Tibial artery (tissue), 4 donors: ENCODE measurements around the gene SLIT3.

Source experiments
- DNase-seq, 2 donors: peaks; one replicate each; pipeline ENCODE4 v3.0.0-alpha.2; 2019
- H3K27ac ChIP-seq, 2 donors: fragments of 200-600 bp; sonication (generic) in 1 of 2; 1 replicate in 1 of 2; 2 replicates in 1 of 2; pipeline ENCODE4 v1.5.1; 2018 to 2019; ENCODE audit warnings: mild to moderate bottlenecking in 1 of 2
- H3K27me3 ChIP-seq, 2 donors: fragments of 200-600 bp; sonication (generic) in 1 of 2; one replicate each; pipeline versions ENCODE4 v1.5.1 to v1.6.0; 2016 to 2019
- H3K36me3 ChIP-seq, 3 donors: fragments of 200-600 bp; sonication (generic) in 2 of 3; one replicate each; pipeline ENCODE4 v1.5.1; 2016 to 2019; ENCODE audit warnings: mild to moderate bottlenecking in 2 of 3
- H3K4me1 ChIP-seq, 4 donors: fragments of 200-600 bp; sonication (generic) in 2 of 4; 1 replicate in 3 of 4; 2 replicates in 1 of 4; pipeline ENCODE4 v1.5.1; 2016 to 2019
- H3K4me3 ChIP-seq, 2 donors: fragments of 200-600 bp; sonication (generic) in 1 of 2; 1 replicate in 1 of 2; 2 replicates in 1 of 2; pipeline ENCODE4 v1.5.1; 2018 to 2019; ENCODE audit warnings: mild to moderate bottlenecking in 2 of 2
- H3K9me3 ChIP-seq, 3 donors: fragments of 200-600 bp; sonication (generic) in 1 of 3; one replicate each; pipeline ENCODE4 v1.5.1; 2016 to 2019
- intact Hi-C: fragments of 100-400 bp; cut with DNase I; formaldehyde crosslinking; loops from one replicate; pipeline ENCODE4 v1.15.0; 2023; ENCODE audit warnings: low total_unique reads
- TF ChIP-seq, protein P1 (sequence below), 2 experiments: fragments of 200-600 bp in 1 of 2; fragments of 450-650 bp in 1 of 2; IDR thresholded peaks; one replicate each; pipeline ENCODE4 v1.5.1; 2017 to 2019; ENCODE audit warnings: antibody characterized with exemption in 2 of 2, mild to moderate bottlenecking in 1 of 2, moderate library complexity in 1 of 2

The SLIT3 gene

DNA sequence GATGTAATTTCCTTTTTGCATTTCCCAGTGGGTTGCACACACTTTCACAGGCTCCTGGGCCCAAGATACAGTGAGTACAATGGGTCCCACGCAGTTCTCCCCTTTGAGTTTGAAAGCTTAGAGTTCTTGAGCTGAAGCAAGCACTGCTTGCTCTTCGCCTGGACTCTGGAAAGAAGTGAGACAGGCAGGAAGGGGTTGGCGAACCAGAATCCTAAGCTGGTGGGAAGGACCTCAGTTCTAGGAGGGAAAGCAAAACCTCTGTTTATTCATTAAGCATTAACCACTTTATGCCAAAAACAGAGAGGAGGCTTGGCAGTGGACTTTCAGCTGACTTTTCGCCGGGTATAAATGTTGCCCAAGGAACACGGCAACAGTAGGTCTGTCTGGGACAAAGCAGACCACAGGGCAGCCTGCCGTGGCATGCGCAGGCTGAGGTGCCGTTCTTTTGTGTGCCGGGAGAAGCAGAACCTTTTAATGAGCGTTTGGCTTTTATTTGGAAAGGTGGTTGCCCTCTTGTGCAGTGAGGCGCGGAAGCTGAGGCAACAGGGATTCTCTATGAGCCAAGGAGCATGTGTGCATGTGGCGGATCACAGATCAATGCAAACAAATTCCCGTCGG, 481.8 kb downstream of the SLIT3 start:
- Histone ChIP-seq H3K27me3 (no peaks in the 10 kb centered on the region), H3K9me3 (no peaks in the 10 kb centered on the region), H3K36me3 (peaks cover 8 to 23% (median 23%) of the 10 kb centered on the region in 3 donors), H3K4me1 (peaks cover 0 to 28% (median 9%) of the 10 kb centered on the region in 4 donors), H3K4me3 (no peak overlapping the region), H3K27ac (no peak overlapping the region)
- intact Hi-C loops: no loop called here
- DNase-seq: no peak
- TF ChIP-seq, protein P1, sequence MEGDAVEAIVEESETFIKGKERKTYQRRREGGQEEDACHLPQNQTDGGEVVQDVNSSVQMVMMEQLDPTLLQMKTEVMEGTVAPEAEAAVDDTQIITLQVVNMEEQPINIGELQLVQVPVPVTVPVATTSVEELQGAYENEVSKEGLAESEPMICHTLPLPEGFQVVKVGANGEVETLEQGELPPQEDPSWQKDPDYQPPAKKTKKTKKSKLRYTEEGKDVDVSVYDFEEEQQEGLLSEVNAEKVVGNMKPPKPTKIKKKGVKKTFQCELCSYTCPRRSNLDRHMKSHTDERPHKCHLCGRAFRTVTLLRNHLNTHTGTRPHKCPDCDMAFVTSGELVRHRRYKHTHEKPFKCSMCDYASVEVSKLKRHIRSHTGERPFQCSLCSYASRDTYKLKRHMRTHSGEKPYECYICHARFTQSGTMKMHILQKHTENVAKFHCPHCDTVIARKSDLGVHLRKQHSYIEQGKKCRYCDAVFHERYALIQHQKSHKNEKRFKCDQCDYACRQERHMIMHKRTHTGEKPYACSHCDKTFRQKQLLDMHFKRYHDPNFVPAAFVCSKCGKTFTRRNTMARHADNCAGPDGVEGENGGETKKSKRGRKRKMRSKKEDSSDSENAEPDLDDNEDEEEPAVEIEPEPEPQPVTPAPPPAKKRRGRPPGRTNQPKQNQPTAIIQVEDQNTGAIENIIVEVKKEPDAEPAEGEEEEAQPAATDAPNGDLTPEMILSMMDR (IDR thresholded peaks at IDR 0.05): no peak

DNA sequence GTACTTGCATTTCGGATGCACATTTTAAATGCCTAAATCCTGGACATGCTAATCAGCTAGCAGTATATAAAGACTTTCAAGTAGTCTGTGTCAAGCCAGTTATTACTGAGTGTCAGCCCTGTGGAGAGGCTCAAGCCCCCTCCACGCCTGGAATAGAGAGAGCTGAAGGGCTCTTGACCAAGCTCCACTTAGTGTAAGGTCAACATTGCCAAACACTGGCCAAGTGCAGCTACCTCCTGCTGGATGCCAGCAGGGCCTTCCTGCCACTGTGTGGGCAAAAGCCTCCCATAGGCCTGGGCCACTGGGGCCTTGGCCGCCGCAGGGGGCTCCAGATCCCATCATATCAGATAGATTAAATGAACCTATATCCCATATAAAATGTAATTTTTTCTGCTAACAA, 482.4 kb downstream of the SLIT3 start:
- Histone ChIP-seq H3K27ac (no peak overlapping the region), H3K27me3 (no peaks in the 10 kb centered on the region), H3K4me3 (no peak overlapping the region), H3K4me1 (peaks cover 0 to 28% (median 9%) of the 10 kb centered on the region in 4 donors), H3K9me3 (no peaks in the 10 kb centered on the region), H3K36me3 (peaks cover 8 to 25% (median 23%) of the 10 kb centered on the region in 3 donors)
- intact Hi-C loops: no loop called here
- TF ChIP-seq, protein P1 (IDR thresholded peaks at IDR 0.05): no peak
- no peak for DNase-seq

DNA sequence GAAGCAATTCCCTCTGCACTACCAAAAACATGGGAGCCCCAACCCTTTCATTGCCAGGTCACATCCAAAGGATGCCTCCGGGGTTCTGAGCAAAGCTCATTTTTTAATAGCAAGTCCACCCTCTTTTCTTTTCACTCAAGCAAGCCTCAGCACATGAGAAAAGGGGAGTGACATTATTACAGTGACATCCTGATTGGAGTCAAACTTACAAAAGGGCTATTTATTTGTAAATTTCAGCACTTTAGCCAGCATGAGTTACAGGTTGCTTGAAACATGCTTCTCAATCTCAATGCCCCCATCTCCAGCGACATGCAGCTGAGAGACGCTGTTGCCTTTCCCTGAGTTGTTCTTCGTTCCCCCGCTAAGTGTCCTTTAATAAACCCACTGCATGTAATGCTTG, 483.3 kb downstream of the SLIT3 start:
- intact Hi-C loops: no loop called here
- Histone ChIP-seq H3K4me3 (no peak overlapping the region), H3K4me1 (peaks cover 0 to 19% (median 7%) of the 10 kb centered on the region in 4 donors), H3K27me3 (no peaks in the 10 kb centered on the region), H3K36me3 (peaks cover 8 to 26% (median 25%) of the 10 kb centered on the region in 3 donors), H3K9me3 (no peaks in the 10 kb centered on the region), H3K27ac (no peak overlapping the region)
- TF ChIP-seq, protein P1 (IDR thresholded peaks at IDR 0.05): no peak
- no peak for DNase-seq

DNA sequence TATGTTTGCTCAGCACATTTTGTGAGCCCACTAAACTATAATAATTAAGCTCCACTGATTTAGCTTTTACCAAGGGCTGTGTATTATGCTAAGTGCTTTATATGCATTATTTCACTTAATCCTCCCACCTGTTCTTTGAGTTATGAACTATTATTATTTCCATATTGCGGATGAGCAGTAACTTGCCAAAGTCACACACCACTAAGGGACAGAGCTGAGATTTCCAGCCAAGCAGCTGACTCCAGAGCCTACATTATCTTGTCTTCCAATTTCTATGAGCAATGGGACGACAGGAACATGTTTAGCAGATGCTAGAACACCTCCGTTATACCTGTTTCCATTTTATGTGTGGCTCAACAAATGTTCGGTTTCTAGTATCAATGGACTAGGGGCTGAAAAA, 484.3 kb downstream of the SLIT3 start:
- Histone ChIP-seq H3K9me3 (no peaks in the 10 kb centered on the region), H3K4me3 (no peak overlapping the region), H3K27me3 (no peaks in the 10 kb centered on the region), H3K36me3 (peaks cover 8 to 33% (median 25%) of the 10 kb centered on the region in 3 donors), H3K27ac (no peak overlapping the region), H3K4me1 (peaks cover 0 to 10% (median under 1%) of the 10 kb centered on the region in 4 donors)
- TF ChIP-seq, protein P1 (IDR thresholded peaks at IDR 0.05): no peak
- intact Hi-C loops: no loop called here
- no peak for DNase-seq

DNA sequence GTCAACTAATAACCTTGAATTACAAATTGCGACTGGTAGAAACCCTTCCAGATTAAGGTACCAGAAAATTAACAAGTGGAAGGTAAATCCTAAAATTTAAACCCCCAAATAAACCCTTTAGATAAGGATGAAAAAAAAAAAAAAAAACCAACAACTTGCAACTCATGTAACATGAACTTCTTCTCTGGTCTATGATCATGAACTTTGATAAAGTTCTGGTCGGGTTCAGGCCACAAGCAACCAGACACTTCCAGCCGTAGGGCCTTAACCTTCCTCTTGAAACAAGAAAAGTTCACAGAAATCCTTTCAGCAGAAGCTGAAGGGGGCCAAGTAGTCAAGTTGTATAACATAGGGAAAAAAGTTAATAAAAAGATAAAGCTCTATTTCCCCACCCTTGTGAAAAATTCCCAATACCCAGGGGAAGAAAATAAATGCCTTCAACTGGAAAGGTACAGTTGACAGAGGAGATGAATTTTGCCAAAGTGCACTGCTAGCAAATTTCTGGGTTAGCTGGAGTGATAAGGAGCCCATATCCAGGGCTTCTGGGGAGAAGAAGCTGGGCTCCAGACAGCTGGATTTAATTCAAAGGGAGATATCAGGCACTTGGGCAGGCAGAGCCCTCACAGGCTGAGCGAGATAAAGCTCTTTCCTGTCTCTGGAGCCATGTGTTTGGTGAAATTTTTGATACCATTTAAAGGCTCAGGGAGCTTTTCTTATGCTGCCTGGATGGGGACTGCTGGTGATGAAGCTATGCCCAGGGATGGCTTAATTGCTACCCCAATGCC, 487.6 kb downstream of the SLIT3 start:
- H3K36me3 ChIP-seq: peaks cover 8 to 33% (median 25%) of the 10 kb centered on the region in 3 donors
- no peaks in the 10 kb centered on the region for H3K9me3 ChIP-seq
- DNase-seq: no peak
- TF ChIP-seq, protein P1 (IDR thresholded peaks at IDR 0.05): no peak
- no peak overlapping the region for H3K4me3 ChIP-seq
- H3K4me1 ChIP-seq: peaks cover 0 to 13% (median 1%) of the 10 kb centered on the region in 4 donors
- no peaks in the 10 kb centered on the region for H3K27me3 ChIP-seq
- H3K27ac ChIP-seq: no peak overlapping the region
- intact Hi-C loops: no loop called here
